K562 (cell line): ENCODE results near the gene RIPPLY3. TPM values are rescaled to one million over a fixed set of nuclear protein-coding genes. Genes with fewer than 3 reads are reported as not detected.

ENCODE experiments used
- ATF2 ChIP-seq: sonication (generic); formaldehyde crosslinking; IDR thresholded peaks from 2 replicates; pipeline ENCODE4 v1.8.1; 2022; ENCODE audit warnings: missing genetic modification reagents
- BACH1 ChIP-seq: fragments of 200-800 bp; sonication (Bioruptor generic); IDR thresholded peaks from 2 replicates; pipeline ENCODE4 v1.6.1; 2016; ENCODE audit warnings: missing genetic modification characterization, missing compliant biosample characterization
- CBFA2T2 ChIP-seq: fragments of 450-650 bp; conservative IDR thresholded peaks from 2 replicates; pipeline ENCODE4 v1.6.1; 2017; ENCODE audit warnings: mild to moderate bottlenecking
- CBFA2T3 ChIP-seq: fragments of 450-650 bp; IDR thresholded peaks from 2 replicates; pipeline ENCODE4 v1.6.1; 2017
- DPF2 ChIP-seq: fragments of 450-650 bp; IDR thresholded peaks from 2 replicates; pipeline ENCODE4 v1.6.1; 2016
- FOSL1 ChIP-seq: fragments of 200-800 bp; sonication (Bioruptor generic); conservative IDR thresholded peaks from 2 replicates; pipeline ENCODE4 v1.6.1; 2016; ENCODE audit warnings: missing genetic modification characterization, missing compliant biosample characterization
- GABPA ChIP-seq: fragments of 200-800 bp; sonication (Bioruptor generic); conservative IDR thresholded peaks from 2 replicates; pipeline ENCODE4 v1.6.1; 2016; ENCODE audit warnings: low read depth, missing genetic modification characterization, missing compliant biosample characterization
- GTF3C2 ChIP-seq: IDR thresholded peaks from 3 replicates; pipeline ENCODE4 v1.6.1; 2011; ENCODE audit warnings: borderline replicate concordance, mild to moderate bottlenecking, moderate library complexity; ENCODE audit not compliant: insufficient read length; ENCODE audit errors: extremely low read depth
- HDGF ChIP-seq: fragments of 450-650 bp; IDR thresholded peaks from 2 replicates; pipeline ENCODE4 v1.6.1; 2016
- MBD1 ChIP-seq: fragments of 250-450 bp; sonication (Bioruptor Pico); IDR thresholded peaks from 2 replicates; pipeline ENCODE4 v1.8.0; 2022; ENCODE audit warnings: inconsistent platforms
- SUPT5H ChIP-seq: fragments of 450-650 bp; IDR thresholded peaks from 2 replicates; pipeline ENCODE4 v1.6.1; 2016
- THRB ChIP-seq: fragments of 450-650 bp; formaldehyde crosslinking; conservative IDR thresholded peaks from 2 replicates; pipeline ENCODE4 v1.4.0; 2022; ENCODE audit warnings: mild to moderate bottlenecking, missing genetic modification characterization
- ZBTB1 ChIP-seq: sonication (generic); formaldehyde crosslinking; IDR thresholded peaks from 2 replicates; pipeline ENCODE4 v1.8.1; 2023; ENCODE audit warnings: missing genetic modification reagents, low read depth, mild to moderate bottlenecking, borderline replicate concordance
- ZBTB43 ChIP-seq: sonication (generic); formaldehyde crosslinking; IDR thresholded peaks from 2 replicates; pipeline ENCODE4 v1.8.0; 2023; ENCODE audit warnings: mild to moderate bottlenecking, missing genetic modification reagents
- ZNF175 ChIP-seq: fragments of 200-800 bp; sonication (Bioruptor generic); IDR thresholded peaks from 2 replicates; pipeline ENCODE4 v1.6.1; 2016; ENCODE audit warnings: low read depth, mild to moderate bottlenecking, missing genetic modification characterization, missing compliant biosample characterization
- ZNF197 ChIP-seq: fragments of 200-800 bp; sonication (Bioruptor generic); IDR thresholded peaks from 2 replicates; pipeline ENCODE4 v1.6.1; 2016; ENCODE audit warnings: low read depth, missing genetic modification characterization, missing compliant biosample characterization
- ZNF589 ChIP-seq: fragments of 200-800 bp; sonication (Bioruptor generic); IDR thresholded peaks from 2 replicates; pipeline ENCODE4 v1.6.1; 2016; ENCODE audit warnings: low read depth, missing genetic modification characterization, missing compliant biosample characterization
- polyA plus RNA-seq, 8 experiments: library from polyadenylated mRNA; depleted of rRNA in 4 of 8; stranded (reverse) in 5 of 8; unstranded in 3 of 8; fragments of >200 nt; fragmentation: Nextera tagmentation in 2 of 8; fragmentation: Illumina TruSeq in 1 of 8; extraction: Ambion mirVana in 2 of 8; extraction: Trizol in 1 of 8; gene quantifications; 2 replicates each; pipeline versions ENCODE4 v1.2.1 to v1.2.3, GENCODE V29; 2011 to 2014; ENCODE audit warnings: inconsistent platforms in 1 of 8, missing spikeins in 1 of 8
- total RNA-seq, 7 experiments: library from RNA; depleted of rRNA in 6 of 7; stranded (reverse); fragments of >200 nt in 6 of 7; fragmentation: Illumina TruSeq in 2 of 7; extraction: Trizol in 2 of 7; gene quantifications; 2 replicates each; pipeline versions ENCODE4 v1.2.1 to v1.2.3, GENCODE V29; 2011 to 2021; ENCODE audit warnings: low replicate concordance in 1 of 7

RIPPLY3 gene
- total and polyA plus RNA-seq, 9 of the 15 experiments (the other 6 are each of a cell fraction or from before 2014, with no cell fraction given) = not detected

- TF ChIP-seq ZBTB1 (CRISPR knock-in tag) (0 out of 2 replicates have a peak, but pooled peaks have one; percentile 20), ZBTB43 (CRISPR knock-in tag) (no peak), HDGF (no peak), MBD1 (CRISPR knock-in tag) (no peak), ZNF589 (CRISPR knock-in tag) (peak; percentile 47; the same call in 1 of the 2 replicates), CBFA2T2 (no peak), ZNF197 (CRISPR knock-in tag) (0 out of 2 replicates have a peak, but pooled peaks have one; percentile 5), SUPT5H (peak; percentile 43; the same call in 1 of the 2 replicates), GABPA (tag) (peak; percentile 79), THRB (0 out of 2 replicates have a peak, but pooled peaks have one; percentile 25), GTF3C2 (no peak), ATF2 (CRISPR knock-in tag) (no peak), BACH1 (tag) (no peak), FOSL1 (peak; percentile 45), CBFA2T3 (0 out of 2 replicates have a peak, but pooled peaks have one; percentile 2), ZNF175 (0 out of 2 replicates have a peak, but pooled peaks have one; percentile 65), DPF2 (0 out of 2 replicates have a peak, but pooled peaks have one; percentile 49)
Measured at GRCh38 chr21:36966821-36967768, 39.4 kb upstream of the RIPPLY3 start (continued).
